Measurements from ENCODE around the gene NHLRC4. TPM values are rescaled to one million over a fixed set of nuclear protein-coding genes. Genes with fewer than 3 reads are reported as not detected.

Gene NHLRC4
- total and polyA plus RNA-seq, 9 of the 15 experiments (the other 6 are each of a cell fraction or from before 2014, with no cell fraction given): 0.24 to 3.7 (median 1.3) TPM; not detected in 2

DNA sequence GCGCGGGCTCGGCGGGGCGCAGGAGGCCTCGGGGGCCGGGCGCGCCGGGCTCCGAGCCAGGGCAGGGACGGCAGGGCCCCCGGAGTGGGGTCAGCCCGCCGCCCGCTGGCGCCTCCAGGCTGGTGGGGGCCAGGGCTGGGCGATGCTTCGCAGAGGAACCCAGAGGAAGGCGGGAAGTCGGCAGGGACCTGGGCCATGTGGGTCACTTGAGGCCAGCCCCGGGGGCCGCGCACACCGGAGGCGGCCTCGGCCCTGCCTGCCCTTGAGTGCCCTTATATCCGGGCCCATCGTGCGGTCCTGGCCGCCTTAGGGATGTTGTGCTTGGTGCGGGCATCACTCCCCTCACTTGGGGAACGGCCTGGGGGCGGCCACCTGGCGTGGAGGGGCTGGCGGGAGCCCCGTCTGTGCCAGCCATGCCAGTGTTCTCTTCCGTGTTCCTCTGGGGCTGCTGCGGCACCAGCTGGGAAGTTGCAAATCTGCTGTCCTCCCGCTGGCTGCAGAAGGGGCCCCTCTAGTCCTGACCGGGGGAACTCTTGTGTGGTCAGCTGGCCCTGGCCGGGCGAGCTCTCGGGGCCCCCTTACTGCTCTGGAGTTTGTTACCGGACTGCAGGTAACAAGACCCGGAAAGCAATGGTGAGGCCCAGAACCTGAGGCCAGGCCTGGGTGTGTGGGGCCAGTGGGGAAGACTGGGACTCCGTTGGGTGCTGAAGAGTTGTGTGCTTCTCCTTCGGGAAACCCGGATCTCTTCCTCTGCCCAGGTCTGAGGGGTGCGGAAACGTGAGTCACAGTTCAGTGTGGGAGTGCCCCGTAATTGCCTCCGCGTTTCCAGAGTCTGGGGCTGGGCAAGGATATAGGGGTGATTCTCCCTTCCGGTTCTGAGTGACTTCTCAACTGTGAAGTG, 38.4 kb upstream of the NHLRC4 start (continued):
- TF ChIP-seq ZBTB49 (CRISPR knock-in tag; IDR thresholded peaks at IDR 0.05; ENCODE audit: borderline replicate concordance) (no peak), RBBP5 (IDR thresholded peaks at IDR 0.05; ENCODE audit: borderline replicate concordance, insufficient read depth, low read length, poor library complexity, severe bottlenecking) (no peak), STAG1 (CRISPR knock-in tag; IDR thresholded peaks at IDR 0.05; ENCODE audit: borderline replicate concordance) (no peak), CAMTA2 (CRISPR knock-in tag; conservative IDR thresholded peaks at IDR 0.05) (no peak), ZBTB1 (CRISPR knock-in tag; IDR thresholded peaks at IDR 0.05; ENCODE audit: borderline replicate concordance, low read depth) (peak; percentile 49; the same call in 1 of the 2 replicates), PRDM10 (IDR thresholded peaks at IDR 0.05; ENCODE audit: partially characterized antibody) (peak; percentile 68), CBX5 (IDR thresholded peaks at IDR 0.05; ENCODE audit: borderline replicate concordance, low read depth) (no peak), SRF (CRISPR knock-in tag; IDR thresholded peaks at IDR 0.05) (no peak), TFE3 (CRISPR knock-in tag; IDR thresholded peaks at IDR 0.05) (no peak), SIX5 (IDR thresholded peaks at IDR 0.05; ENCODE audit: borderline replicate concordance in 1 of 2, insufficient read depth in 1 of 2, low read depth in 1 of 2, low read length in 2 of 2) (no peak), MTF1 (CRISPR knock-in tag; IDR thresholded peaks at IDR 0.05; ENCODE audit: borderline replicate concordance) (no peak)
- TF ChIP-seq, protein P1, sequence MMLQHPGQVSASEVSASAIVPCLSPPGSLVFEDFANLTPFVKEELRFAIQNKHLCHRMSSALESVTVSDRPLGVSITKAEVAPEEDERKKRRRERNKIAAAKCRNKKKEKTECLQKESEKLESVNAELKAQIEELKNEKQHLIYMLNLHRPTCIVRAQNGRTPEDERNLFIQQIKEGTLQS (IDR thresholded peaks at IDR 0.05): peak; percentile 76
- TF ChIP-seq, protein P1 (CRISPR knock-in tag; conservative IDR thresholded peaks at IDR 0.05): no peak
